ENCODE results near the gene DNAI2. TPM values are rescaled to one million over a fixed set of nuclear protein-coding genes. Genes with fewer than 3 reads are reported as not detected.

Gene DNAI2
- total RNA-seq, 1 experiment from 2014 or later, result not detected

- ATAC-seq (no peak), DNase-seq (ENCODE audit: low read depth, low spot score) (no peak)
- Histone ChIP-seq H3K27me3 (ENCODE audit: insufficient read depth, low read length) (no peaks in the 10 kb centered on the region), H3K4me1 (ENCODE audit: control insufficient read depth in 1 of 2, insufficient read depth in 2 of 2, low read length in 2 of 2) (no peaks in the 10 kb centered on the region), H3K4me3 (replicated peaks in 1 of 2; ENCODE audit: low read depth in 1 of 2, low read length in 2 of 2) (no peak overlapping the region), H3K9me2 (ENCODE audit: insufficient read depth) (no peaks in the 10 kb centered on the region), H3K9me3 (ENCODE audit: control insufficient read depth in 1 of 2, insufficient read depth in 1 of 2, low read depth in 1 of 2, low read length in 2 of 2) (no peaks in the 10 kb centered on the region), H4K20me1 (ENCODE audit: insufficient read depth) (no peaks in the 10 kb centered on the region), H3K4me2 (ENCODE audit: low read length) (no peak overlapping the region), H3K27ac (ENCODE audit: low read depth, low read length) (no peak overlapping the region), H2AFZ (ENCODE audit: low read depth, low read length, poor library complexity, severe bottlenecking) (no peak overlapping the region), H3K36me3 (ENCODE audit: control insufficient read depth in 1 of 2, insufficient read depth in 2 of 2, low read length in 2 of 2) (no peaks in the 10 kb centered on the region), H3K79me2 (ENCODE audit: insufficient read depth, low read length) (no peaks in the 10 kb centered on the region), H3K9ac (ENCODE audit: low read length) (no peak overlapping the region)
- CTCF ChIA-PET, result interaction anchor here (0.8 kb wide), 1 partner anchor 8 kb away, joined by 3 read pairs; no protein-coding TSS in a partner anchor
- RAD21 ChIA-PET (ENCODE audit: low non-redundant PET in 1 of 2, low total read pairs in 2 of 2, uncharacterized antibody in 2 of 2, unreplicated experiment in 2 of 2), result no interaction called here
- intact Hi-C loops (cut with micrococcal nuclease), result loop anchor here (10.0 kb wide), 1 partner anchor 297 kb away; no protein-coding TSS in a partner anchor
- POLR2A ChIA-PET, result no interaction called here
- no peak for TF ChIP-seq SRF (IDR thresholded peaks at IDR 0.05; ENCODE audit: low read depth)
- TF ChIP-seq CBX3 (IDR thresholded peaks at IDR 0.05; ENCODE audit: low read depth), result no peak
- TF ChIP-seq ELF1 (IDR thresholded peaks at IDR 0.05; ENCODE audit: borderline replicate concordance, low read depth), result no peak
- TF ChIP-seq FOSL1 (IDR thresholded peaks at IDR 0.05; ENCODE audit: low read depth), result no peak
- no peak for TF ChIP-seq ZBTB33 (IDR thresholded peaks at IDR 0.05; ENCODE audit: extremely low read depth, insufficient replicate concordance, low read length)
- TF ChIP-seq RAD21 (IDR thresholded peaks at IDR 0.05; ENCODE audit: low read depth), result no peak
- TF ChIP-seq ZNF274 (IDR thresholded peaks at IDR 0.05; ENCODE audit: low read depth, low read length), result no peak
- no peak for TF ChIP-seq EGR1 (IDR thresholded peaks at IDR 0.05; ENCODE audit: low read depth)
- TF ChIP-seq MAX (IDR thresholded peaks at IDR 0.05), result no peak
- no peak for TF ChIP-seq SIN3A (IDR thresholded peaks at IDR 0.05; ENCODE audit: low read depth)
- TF ChIP-seq TCF7L2 (IDR thresholded peaks at IDR 0.05; ENCODE audit: borderline replicate concordance, extremely low read depth, insufficient read depth, insufficient read length), result no peak
- no peak for TF ChIP-seq POLR2AphosphoS5 (IDR thresholded peaks at IDR 0.05; ENCODE audit: low read depth, low read length)
- no TSS peak for BruUV-seq (replicated peaks)
Observed at GRCh38 chr17:74307984-74308773, 34.1 kb downstream of the DNAI2 start.

Data from HCT116 (cell line).